HS-27A (cell line): ENCODE measurements around the gene DAAM1.

Experiments
- DNase-seq: peaks from one replicate; pipeline ENCODE4 v3.0.0-alpha.2; 2012; ENCODE audit warnings: low read depth, missing footprints

DAAM1 gene

GRCh38 chr14:59221568-59221967, 33.1 kb downstream of the DAAM1 start:
- DNase-seq, result no peak

DNA sequence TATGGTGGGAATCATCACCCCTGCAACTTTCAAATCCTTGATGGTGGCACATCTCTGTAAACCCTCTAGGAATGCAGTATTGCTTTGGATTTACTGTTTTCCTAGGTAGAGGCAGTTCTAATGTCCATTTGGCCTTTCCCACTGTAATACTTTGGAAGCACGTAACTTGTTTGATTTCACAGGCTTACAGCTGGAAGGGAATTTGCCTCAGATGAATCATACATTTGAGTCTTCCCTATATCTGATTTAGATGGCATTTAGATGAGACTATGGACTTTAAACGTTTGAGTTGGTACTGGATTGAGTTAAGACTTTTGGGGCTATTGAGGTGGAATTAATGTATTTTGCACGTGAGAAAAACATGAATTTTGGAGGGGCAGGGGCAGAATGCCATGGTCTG, 35.9 kb downstream of the DAAM1 start:
- DNase-seq, result no peak

DNA sequence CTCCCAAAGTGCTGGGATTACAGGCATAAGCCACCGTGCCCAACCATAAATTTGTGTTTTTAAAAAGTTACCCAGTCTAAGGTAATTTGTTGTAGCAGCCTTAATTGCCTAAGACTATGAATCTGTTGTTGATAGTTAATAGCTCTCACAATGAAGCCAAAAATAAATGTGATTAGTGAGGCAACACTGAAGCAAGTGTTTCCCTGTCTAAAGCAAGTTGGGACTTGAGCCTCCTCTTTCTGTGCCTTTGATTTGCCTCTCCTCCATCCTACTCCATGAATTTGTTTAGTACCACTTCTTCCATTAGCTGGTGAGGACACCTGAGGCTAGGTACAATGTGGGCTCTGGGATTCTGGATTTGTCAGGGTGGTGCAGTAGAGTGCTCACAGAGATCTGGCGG, 36.8 kb downstream of the DAAM1 start:
- DNase-seq, result no peak

DNA sequence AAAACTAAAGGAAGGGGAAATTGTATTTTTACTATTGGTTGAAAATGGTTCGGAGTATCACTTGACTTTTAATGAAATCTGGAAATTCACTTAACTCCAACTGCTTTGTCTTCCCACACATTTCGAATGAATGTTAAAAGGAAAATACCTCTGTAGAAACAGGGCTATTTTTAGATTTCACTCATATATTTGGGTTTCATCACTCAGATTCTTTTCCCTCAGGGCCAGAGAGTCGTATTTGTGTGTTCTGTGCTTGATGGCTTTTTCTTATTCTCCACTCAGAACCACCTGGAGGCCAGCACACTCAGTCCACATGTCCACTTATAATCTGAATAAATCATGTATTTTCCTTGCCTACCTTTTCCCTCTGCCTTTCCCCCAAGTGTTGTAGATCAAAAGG, 40.0 kb downstream of the DAAM1 start:
- DNase-seq, result no peak

DNA sequence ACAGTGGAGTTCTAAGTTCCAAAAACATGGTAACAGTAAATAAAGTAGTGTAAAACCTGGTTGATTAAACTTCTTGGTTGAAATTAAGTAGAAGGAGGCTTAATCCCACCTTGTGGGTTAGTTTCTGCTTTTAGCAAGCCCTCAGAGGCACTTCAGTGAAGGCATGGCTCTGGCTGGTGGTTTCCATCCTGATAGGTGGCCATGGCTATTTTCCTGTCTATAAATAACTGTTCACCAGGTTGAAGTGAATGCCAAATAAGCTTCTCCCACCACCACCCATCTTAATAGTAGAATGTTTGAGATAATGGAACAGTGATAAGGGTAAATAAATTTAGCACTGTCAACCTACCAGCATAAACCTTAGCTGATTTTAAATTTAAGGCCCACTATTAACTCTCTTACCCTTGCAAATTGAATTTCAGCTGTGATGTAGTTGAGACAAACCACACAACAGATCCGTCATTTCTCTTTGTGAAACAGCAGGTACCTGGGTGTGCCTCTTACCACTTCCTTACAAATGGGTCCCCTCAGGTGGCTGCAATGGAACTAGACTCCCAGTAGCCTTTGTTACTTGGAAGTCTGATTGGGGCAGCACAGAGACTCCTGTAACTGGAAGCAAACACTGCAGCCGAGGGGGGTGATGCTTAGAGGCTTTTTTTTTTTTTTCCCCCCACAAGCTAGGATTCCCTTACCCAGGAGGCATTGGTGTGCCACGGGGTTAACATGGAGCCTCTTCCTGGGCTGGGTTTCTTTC, 41.4 kb downstream of the DAAM1 start:
- DNase-seq, result no peak

- no peak for DNase-seq
Observed at GRCh38 chr14:59236195-59236594, 47.7 kb downstream of the DAAM1 start.

DNA sequence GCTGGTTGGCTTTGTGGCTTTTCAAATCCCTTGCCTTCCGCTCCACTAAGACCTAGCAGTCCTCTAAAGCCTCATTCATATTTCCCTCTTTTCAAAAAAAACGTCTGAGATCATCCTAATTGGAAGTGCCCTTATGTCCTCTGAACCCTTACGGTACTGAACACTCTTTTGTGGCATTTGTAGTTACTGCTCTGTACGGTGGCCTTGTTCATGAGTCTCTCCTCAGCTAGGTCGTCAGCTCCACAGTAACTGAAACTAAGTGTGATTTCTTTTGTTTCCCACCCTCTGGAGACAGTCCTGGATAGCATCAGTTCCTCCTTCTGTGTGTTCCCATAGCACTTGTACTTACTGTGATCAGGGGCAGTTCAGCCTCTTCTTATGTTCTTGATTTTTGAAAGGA, 49.7 kb downstream of the DAAM1 start:
- DNase-seq, result no peak

DNA sequence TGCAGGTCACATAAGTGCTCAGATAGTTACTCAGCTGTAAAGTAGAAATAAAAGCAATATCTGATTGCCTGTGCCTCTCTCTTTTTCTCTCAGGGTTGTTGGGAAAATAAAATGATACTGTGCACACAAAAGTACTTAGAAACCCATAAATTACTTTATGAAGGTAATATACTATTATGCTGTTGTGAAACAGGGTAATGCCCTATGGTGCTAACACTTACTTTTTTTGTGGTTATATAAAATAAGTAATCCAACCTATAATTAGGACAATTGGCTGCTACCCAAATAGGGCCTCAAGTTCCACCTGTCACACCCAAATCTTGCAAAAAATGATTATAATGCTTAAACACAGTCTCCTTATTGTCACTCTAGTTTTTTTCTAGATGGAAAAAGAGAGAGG, 50.6 kb downstream of the DAAM1 start:
- DNase-seq, result no peak

DNA sequence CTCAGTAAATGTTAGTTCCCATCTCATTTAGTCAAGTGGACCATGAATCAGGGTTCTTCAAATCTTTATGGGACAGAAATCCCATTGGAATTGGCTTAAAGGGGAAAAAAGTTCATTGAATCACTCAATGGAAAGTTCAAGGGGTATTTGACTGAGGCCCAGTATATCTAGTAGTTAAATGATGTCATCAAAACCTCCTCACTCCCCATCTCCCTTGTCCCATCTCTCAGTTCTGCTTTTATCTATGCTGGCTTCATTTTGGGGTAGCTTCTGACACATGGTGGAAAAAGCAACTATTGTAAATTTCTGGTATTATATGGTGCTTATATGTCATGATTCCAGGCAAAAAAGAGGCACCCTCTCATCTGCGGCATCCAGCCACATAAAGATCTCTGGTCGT, 51.9 kb downstream of the DAAM1 start:
- no peak for DNase-seq

- no peak for DNase-seq
Observed at GRCh38 chr14:59241121-59241520, 52.7 kb downstream of the DAAM1 start.

GRCh38 chr14:59243174-59243573, 54.7 kb downstream of the DAAM1 start:
- no peak for DNase-seq

GRCh38 chr14:59244581-59244980, 56.1 kb downstream of the DAAM1 start:
- DNase-seq, result no peak

- no peak for DNase-seq
Observed at GRCh38 chr14:59245809-59246295, 57.4 kb downstream of the DAAM1 start.

- DNase-seq, result no peak
Observed at GRCh38 chr14:59246566-59246965, 58.1 kb downstream of the DAAM1 start.

DNA sequence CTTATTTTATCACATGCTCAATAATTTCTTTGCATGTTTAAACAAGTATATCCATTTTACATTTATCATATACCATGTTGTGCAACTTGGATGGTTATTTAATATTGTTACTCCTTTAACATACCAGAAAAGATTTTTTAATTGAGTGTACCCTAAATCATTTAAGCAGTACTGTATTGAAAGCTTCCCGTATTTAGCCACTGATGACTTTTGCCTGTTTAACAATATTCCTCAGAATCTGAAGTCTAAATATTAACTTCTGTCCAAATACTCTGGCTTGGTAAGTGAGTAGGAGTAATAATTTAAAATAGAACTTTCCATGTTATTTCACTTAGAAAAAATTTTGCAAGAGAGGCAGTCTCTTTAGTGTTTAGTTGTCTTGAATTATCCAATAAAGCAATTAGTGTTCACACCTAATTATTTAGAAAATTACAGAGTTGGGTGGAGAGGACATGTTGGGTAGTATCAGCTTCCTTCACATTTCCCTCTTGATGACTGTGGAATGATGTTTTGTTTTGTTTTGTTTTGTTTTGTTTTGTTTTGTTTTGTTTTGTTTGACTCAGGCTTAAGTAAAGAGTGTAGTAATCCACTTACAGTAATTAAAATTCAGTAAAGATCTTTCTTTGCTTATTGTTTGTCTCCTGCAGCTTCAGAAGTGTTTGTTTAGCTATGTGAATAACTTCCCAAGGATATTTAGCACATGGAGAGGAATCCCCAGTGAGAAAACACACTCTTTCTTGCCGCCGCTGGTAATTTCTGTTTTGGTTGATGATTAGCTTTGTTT, 59.5 kb downstream of the DAAM1 start:
- no peak for DNase-seq

DNA sequence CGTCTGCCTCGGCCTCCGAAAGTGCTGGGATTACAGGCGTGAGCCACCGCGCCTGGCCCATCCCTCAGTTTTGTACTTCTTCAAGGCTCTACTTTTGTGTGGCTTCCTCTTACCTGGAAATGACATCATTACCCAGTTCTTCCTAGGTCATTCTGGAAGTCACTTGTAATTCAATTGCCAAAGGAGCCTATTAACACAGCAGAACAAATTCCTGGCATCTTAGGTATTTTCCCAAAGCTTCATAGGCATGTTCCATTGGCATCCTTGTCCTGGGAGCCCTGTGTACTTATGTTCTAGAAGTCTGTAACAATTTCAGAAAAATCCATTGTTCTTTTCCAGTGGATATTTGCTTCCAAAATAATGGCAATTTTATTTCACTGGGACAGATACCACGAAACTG, 60.6 kb downstream of the DAAM1 start:
- DNase-seq, result no peak

- DNase-seq, result peak; percentile 76
Observed at GRCh38 chr14:59251811-59252771, 63.6 kb downstream of the DAAM1 start.

- DNase-seq, result no peak
Observed at GRCh38 chr14:59252772-59253500, 64.5 kb downstream of the DAAM1 start.

GRCh38 chr14:59253527-59253926, 65.1 kb downstream of the DAAM1 start:
- no peak for DNase-seq

GRCh38 chr14:59254146-59254910, 65.9 kb downstream of the DAAM1 start:
- peak; percentile 71 for DNase-seq
